ENCODE data around the gene MCUB.
A peak's percentile ranks its signal among the peaks of the same experiment; 100 is the strongest.

Gene MCUB

GRCh38 chr4:109588176-109588575 is 28.1 kb downstream of the MCUB start:
- no peaks in the 10 kb centered on the region for H3K9me2 ChIP-seq (replicated peaks; ENCODE audit: insufficient read depth, low read length)
- no peaks in the 10 kb centered on the region for H3F3A ChIP-seq (ENCODE audit: insufficient read depth)
- H4K20me1 ChIP-seq (ENCODE audit: low read depth, low read length): no peaks in the 10 kb centered on the region
- no peak overlapping the region for H2AFZ ChIP-seq (ENCODE audit: low read depth, low read length, severe bottlenecking)
- no peak overlapping the region for H3K9ac ChIP-seq (ENCODE audit: low read length)
- H3K4me3 ChIP-seq (ENCODE audit: insufficient read depth, low read length, poor library complexity, severe bottlenecking): no peak overlapping the region
- no peaks in the 10 kb centered on the region for H3K36me3 ChIP-seq (ENCODE audit: low read length)
- no peaks in the 10 kb centered on the region for H3K9me3 ChIP-seq (ENCODE audit: insufficient read depth, low read length)
- peaks cover 23% of the 10 kb centered on the region for H3K79me2 ChIP-seq (ENCODE audit: insufficient read depth, low read length)
- peak overlapping the region; percentile 37 for H3K4me2 ChIP-seq (ENCODE audit: low read depth, low read length, poor library complexity, severe bottlenecking)
- no peaks in the 10 kb centered on the region for H3K27me3 ChIP-seq (ENCODE audit: low read length)
- no peak overlapping the region for H3K27ac ChIP-seq (ENCODE audit: low read depth, low read length)
- TF ChIP-seq CTCF (IDR thresholded peaks at IDR 0.05; ENCODE audit: insufficient read depth, low read length, poor library complexity, severe bottlenecking) (no peak), EZH2phosphoT487 (conservative IDR thresholded peaks at IDR 0.05; ENCODE audit: low read length) (no peak)

GRCh38 chr4:109589119-109589518 is 29.1 kb downstream of the MCUB start:
- Histone ChIP-seq H3K9me3 (ENCODE audit: insufficient read depth, low read length) (no peaks in the 10 kb centered on the region), H3K9ac (ENCODE audit: low read length) (no peak overlapping the region), H3K79me2 (ENCODE audit: insufficient read depth, low read length) (peaks cover 23% of the 10 kb centered on the region), H3K9me2 (replicated peaks; ENCODE audit: insufficient read depth, low read length) (no peaks in the 10 kb centered on the region), H3K4me2 (ENCODE audit: low read depth, low read length, poor library complexity, severe bottlenecking) (no peak overlapping the region), H3F3A (ENCODE audit: insufficient read depth) (no peaks in the 10 kb centered on the region), H2AFZ (ENCODE audit: low read depth, low read length, severe bottlenecking) (no peak overlapping the region), H3K27me3 (ENCODE audit: low read length) (no peaks in the 10 kb centered on the region), H3K36me3 (ENCODE audit: low read length) (no peaks in the 10 kb centered on the region), H3K4me3 (ENCODE audit: insufficient read depth, low read length, poor library complexity, severe bottlenecking) (no peak overlapping the region), H3K27ac (ENCODE audit: low read depth, low read length) (no peak overlapping the region), H4K20me1 (ENCODE audit: low read depth, low read length) (no peaks in the 10 kb centered on the region)
- TF ChIP-seq EZH2phosphoT487 (conservative IDR thresholded peaks at IDR 0.05; ENCODE audit: low read length): no peak
- TF ChIP-seq CTCF (IDR thresholded peaks at IDR 0.05; ENCODE audit: insufficient read depth, low read length, poor library complexity, severe bottlenecking): no peak

- H3K79me2 ChIP-seq (ENCODE audit: insufficient read depth, low read length): peaks cover 23% of the 10 kb centered on the region
- TF ChIP-seq EZH2phosphoT487 (conservative IDR thresholded peaks at IDR 0.05; ENCODE audit: low read length): no peak
- no peak for TF ChIP-seq CTCF (IDR thresholded peaks at IDR 0.05; ENCODE audit: insufficient read depth, low read length, poor library complexity, severe bottlenecking)
- H3F3A ChIP-seq (ENCODE audit: insufficient read depth): no peaks in the 10 kb centered on the region
- no peaks in the 10 kb centered on the region for H3K36me3 ChIP-seq (ENCODE audit: low read length)
- peak overlapping the region; percentile 30 for H3K4me2 ChIP-seq (ENCODE audit: low read depth, low read length, poor library complexity, severe bottlenecking)
- H4K20me1 ChIP-seq (ENCODE audit: low read depth, low read length): no peaks in the 10 kb centered on the region
- H3K4me3 ChIP-seq (ENCODE audit: insufficient read depth, low read length, poor library complexity, severe bottlenecking): no peak overlapping the region
- no peak overlapping the region for H3K27ac ChIP-seq (ENCODE audit: low read depth, low read length)
- H3K27me3 ChIP-seq (ENCODE audit: low read length): no peaks in the 10 kb centered on the region
- no peak overlapping the region for H3K9ac ChIP-seq (ENCODE audit: low read length)
- H3K9me2 ChIP-seq (replicated peaks; ENCODE audit: insufficient read depth, low read length): no peaks in the 10 kb centered on the region
- H3K9me3 ChIP-seq (ENCODE audit: insufficient read depth, low read length): no peaks in the 10 kb centered on the region
- no peak overlapping the region for H2AFZ ChIP-seq (ENCODE audit: low read depth, low read length, severe bottlenecking)
Observed at GRCh38 chr4:109589605-109590004, 29.6 kb downstream of the MCUB start.

Measured in SU-DHL-6 (cell line).